PFSK-1 (cell line): ENCODE data around the gene GAS2L3.

Experiments used
- POLR2AphosphoS5 ChIP-seq: IDR thresholded peaks from 2 replicates; pipeline ENCODE4 v1.6.1; 2012; ENCODE audit warnings: low read depth, mild to moderate bottlenecking, control low read depth, low read length, moderate library complexity
- REST ChIP-seq, 2 experiments: IDR thresholded peaks; 2 replicates each; pipeline versions ENCODE4 v1.6.1 to v1.8.0; 2011 to 2012; ENCODE audit warnings: low read depth in 2 of 2, low read length in 2 of 2, control low read depth in 1 of 2, inconsistent platforms in 1 of 2, mild to moderate bottlenecking in 1 of 2, moderate library complexity in 1 of 2; ENCODE audit not compliant: insufficient read depth in 1 of 2
- TAF1 ChIP-seq: IDR thresholded peaks from 2 replicates; pipeline ENCODE4 v1.6.1; 2012; ENCODE audit warnings: low read length, control low read depth, borderline replicate concordance; ENCODE audit not compliant: insufficient read depth

GRCh38 chr12:100554608-100555077 is 18.8 kb upstream of the GAS2L3 start:
- TF ChIP-seq POLR2AphosphoS5, result no peak
- no peak for TF ChIP-seq REST (IDR thresholded peaks at IDR 0.05; ENCODE audit: insufficient read depth in 1 of 2, low read depth in 2 of 2, low read length in 2 of 2)
- TF ChIP-seq TAF1, result no peak
